IPS-NIHi7 (cell line): Measurements from ENCODE around the gene ANKRD44.
"Not testable (repeated sequence)": the region's sequence is repeated elsewhere in the genome, so short reads cannot be mapped to it uniquely, and the experiment has no call there.

Experiments
- DNase-seq: peaks from one replicate; pipeline ENCODE4 v3.0.0; 2012; ENCODE audit warnings: mixed read lengths; ENCODE audit errors: extremely low spot score

Gene ANKRD44

GRCh38 chr2:197287596-197287932 lies 23.0 kb downstream of the ANKRD44 start:
- DNase-seq = not testable (repeated sequence)

GRCh38 chr2:197286805-197287595 lies 23.6 kb downstream of the ANKRD44 start:
- no peak for DNase-seq

GRCh38 chr2:197285361-197285760 lies 25.2 kb downstream of the ANKRD44 start:
- DNase-seq = no peak

DNA sequence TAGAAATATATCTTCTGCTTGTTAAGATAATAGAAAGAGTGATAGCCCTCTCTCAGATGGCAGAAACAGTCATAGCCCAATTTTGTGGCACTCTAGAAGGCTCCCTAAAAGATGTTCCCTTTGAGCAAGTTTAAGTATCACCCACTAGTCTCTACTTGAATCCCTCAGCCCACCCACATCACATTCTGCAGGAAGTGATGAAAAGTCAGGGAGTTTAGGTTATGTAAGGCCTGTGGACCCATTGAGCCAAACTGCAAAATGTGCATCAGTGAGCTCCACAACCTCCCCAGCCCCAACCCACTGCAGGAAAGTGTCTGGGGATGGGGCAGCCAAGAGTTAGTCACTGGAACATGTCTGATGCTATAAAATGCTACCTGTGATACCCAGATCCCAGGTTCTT lies 25.6 kb downstream of the ANKRD44 start:
- no peak for DNase-seq

GRCh38 chr2:197281421-197281820 lies 29.2 kb downstream of the ANKRD44 start:
- DNase-seq = no peak

- no peak for DNase-seq
Measured at GRCh38 chr2:197280015-197280702, 30.4 kb downstream of the ANKRD44 start.

- DNase-seq = no peak
Measured at GRCh38 chr2:197278799-197279763, 31.5 kb downstream of the ANKRD44 start.

- no peak for DNase-seq
Measured at GRCh38 chr2:197277794-197278193, 32.8 kb downstream of the ANKRD44 start.

DNA sequence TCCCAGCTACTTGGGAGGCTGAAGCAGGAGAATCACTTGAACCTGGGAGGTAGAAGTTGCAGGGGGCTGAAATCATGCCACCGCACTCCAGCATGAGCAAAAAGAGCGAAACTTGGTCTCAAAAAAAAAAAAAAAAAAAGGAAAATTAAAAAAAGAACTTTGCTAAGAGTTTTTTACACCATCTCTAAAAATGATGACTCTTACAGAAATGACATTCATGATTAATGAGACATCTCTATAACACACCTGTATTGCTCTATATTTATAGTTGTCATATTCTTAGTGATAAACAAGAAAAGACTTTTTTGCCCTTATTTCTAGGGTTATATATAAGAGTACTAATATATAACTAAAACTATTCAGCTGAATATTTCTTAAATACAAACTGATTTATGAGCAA lies 34.4 kb downstream of the ANKRD44 start:
- DNase-seq = no peak

GRCh38 chr2:197274937-197275336 lies 35.6 kb downstream of the ANKRD44 start:
- DNase-seq = no peak

DNA sequence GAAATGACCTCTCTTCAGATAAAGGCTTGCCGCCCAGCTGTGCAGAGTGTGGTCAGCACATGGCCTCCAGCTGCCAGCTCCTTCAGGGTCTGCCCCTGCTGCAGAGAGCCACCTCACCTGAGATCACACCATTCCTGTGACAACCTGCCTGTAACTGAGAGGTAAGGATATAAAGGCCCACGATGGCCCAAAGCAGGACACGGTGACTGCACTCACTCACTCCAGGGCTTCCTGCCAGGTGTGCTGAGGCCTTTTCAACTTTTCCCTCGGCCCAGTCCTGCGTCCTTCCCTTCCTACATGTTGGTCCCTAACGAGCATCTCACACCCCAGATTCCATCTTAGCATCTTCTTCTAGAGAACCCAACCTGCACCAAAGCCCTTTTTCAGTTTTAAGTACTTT lies 36.2 kb downstream of the ANKRD44 start:
- no peak for DNase-seq

DNA sequence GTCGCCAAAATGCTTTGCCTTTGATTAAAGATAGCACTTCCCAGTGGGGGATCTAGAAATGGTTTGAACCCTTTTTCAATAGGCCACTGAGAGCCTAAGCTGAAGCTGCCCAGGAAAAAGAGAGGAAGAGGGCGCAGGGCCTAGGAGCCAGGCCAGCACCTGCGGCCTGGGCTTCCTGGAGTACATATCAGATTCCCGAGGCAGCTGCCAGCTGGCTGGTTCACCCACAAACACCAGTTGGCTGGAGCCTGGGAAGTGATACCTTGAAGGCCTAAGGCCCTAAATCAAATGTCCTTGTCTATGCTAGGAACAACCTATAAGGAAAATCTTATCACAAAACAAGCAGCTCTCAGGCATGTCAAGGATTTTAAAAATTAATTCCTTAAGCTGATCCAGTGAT lies 37.1 kb downstream of the ANKRD44 start:
- no peak for DNase-seq

- no peak for DNase-seq
Measured at GRCh38 chr2:197270601-197271000, 40.0 kb downstream of the ANKRD44 start.

DNA sequence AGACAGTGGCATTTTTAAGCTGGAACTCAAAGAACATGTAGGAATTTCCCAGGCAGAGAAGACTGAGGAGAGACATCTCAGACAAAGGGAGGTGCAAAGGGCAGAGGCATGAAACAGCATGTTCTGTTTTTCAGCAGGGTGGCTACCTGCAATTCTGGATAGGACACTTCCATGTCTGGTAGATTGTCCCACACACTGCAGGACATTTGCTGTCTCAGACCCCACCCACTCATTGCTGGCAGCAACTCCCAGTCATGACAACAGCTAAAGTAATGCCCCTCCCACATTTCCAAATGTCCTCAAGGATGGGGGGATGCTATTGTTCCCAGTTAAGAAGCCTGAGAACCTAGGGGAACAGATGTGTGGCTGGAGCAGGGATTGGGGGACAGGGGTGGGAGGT lies 40.8 kb downstream of the ANKRD44 start:
- no peak for DNase-seq

DNA sequence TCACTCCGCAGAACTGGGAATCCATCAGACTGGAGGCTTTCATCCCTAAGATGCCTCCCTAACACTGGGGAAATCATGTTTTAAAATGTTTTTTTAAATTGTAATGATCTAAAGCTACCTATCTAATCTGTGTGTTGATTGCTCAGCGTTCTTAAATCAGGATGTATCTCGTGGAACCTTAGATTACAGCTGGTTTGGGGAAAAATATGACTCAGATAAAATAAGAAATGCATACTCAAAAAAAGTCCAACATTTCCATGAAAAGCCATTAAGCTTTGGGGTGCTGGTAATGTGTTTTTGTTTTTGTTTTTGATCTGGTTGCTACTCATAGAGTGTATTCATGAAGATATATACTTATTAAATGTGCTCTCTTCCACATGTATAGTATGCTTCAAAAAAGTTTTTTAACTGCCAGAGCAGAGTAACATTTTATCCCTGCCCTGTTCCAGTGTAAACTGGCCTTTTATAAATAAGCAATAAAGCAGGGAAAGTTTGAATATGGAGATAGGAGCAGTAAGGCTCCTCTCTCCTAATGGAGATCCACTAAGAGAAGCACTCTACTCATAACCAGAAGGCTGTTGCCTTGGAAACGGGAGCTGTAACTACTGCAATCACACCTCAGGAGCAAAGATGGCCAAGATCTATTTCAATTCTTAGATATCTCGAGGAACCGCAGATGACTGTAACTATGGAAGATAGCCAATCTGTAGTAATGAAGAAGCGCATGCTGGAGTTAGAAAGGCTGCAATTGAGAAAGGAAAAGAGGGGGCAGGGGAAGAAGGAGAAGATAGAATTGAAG lies 41.6 kb downstream of the ANKRD44 start:
- DNase-seq = no peak

GRCh38 chr2:197266477-197266876 lies 44.1 kb downstream of the ANKRD44 start:
- DNase-seq = no peak

GRCh38 chr2:197265924-197266323 lies 44.7 kb downstream of the ANKRD44 start:
- DNase-seq = no peak

DNA sequence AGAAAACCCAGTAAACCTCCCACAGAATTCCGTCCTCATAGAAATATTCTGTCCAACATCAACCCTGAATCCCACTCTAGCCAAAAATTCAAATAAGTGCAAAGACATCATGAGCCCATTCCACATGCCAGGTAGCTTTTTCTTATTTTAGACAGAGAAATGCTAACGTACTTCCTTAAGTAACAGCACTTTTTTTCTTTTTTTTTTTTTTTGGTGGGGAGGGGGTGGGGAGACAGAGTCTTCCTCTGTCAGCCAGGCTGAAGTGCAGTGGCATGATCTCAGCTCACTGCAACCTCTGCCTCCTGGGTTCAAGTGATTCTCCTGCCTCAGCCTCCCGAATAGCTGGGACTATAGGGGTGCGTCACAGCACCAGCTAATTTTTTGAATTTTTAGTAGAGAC lies 45.5 kb downstream of the ANKRD44 start:
- no peak for DNase-seq

DNA sequence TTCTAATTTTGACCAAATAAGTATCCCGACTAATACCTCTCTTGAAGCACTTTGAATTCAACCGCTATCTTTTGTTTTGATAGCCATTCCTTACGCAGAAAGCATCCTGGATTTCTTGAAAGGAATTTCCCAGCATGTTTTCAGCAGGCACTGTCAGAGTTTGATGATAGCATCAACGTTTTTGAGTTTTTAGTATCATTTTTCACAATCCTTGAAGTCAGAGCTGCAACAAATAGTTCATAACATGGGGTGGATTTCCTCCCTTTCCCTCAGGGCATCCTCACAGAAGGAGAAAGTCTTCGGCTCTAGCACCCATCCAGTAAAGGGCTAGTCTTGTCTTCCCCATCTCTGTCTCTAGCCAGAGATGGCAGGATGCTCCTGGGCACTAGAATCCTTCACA lies 46.2 kb downstream of the ANKRD44 start:
- DNase-seq = no peak

GRCh38 chr2:197263077-197263476 lies 47.5 kb downstream of the ANKRD44 start:
- no peak for DNase-seq

DNA sequence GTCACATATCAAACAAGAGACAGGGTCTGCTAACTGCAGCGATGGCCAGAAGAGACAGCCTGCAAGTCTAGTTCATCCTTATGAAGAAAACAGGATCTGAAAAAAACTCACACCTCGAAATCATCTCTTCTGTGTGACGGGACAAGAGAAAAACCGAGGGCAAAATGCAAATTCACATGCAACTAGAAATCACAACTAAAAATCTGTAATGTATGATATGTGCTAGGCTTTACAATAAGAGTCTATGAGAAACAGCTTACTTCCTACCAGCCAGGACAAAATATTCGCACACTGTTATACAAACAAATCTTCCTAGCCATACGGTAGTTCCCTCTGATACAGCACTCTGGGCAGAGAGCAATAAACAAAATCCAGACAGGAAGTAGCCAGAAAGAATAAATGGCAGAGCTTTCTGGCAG lies 48.8 kb downstream of the ANKRD44 start:
- no peak for DNase-seq
